ENCODE measurements around the gene PPP1R3G.

Gene PPP1R3G

GRCh38 chr6:5130135-5130866, 45.2 kb downstream of the PPP1R3G start:
- H3K27ac ChIP-seq, result no peak overlapping the region
- TF ChIP-seq ZFX (IDR thresholded peaks at IDR 0.05) (no peak), CTCF (conservative IDR thresholded peaks at IDR 0.05) (no peak)

- TF ChIP-seq CTCF (conservative IDR thresholded peaks at IDR 0.05) (no peak), ZFX (IDR thresholded peaks at IDR 0.05) (no peak)
- H3K27ac ChIP-seq, result no peak overlapping the region
These were observed 47.6 kb downstream of the PPP1R3G start for GRCh38 chr6:5132731-5133130.

GRCh38 chr6:5133943-5134342, 48.8 kb downstream of the PPP1R3G start:
- H3K27ac ChIP-seq, result no peak overlapping the region
- TF ChIP-seq ZFX (IDR thresholded peaks at IDR 0.05), result no peak
- TF ChIP-seq CTCF (conservative IDR thresholded peaks at IDR 0.05), result no peak

- TF ChIP-seq CTCF (conservative IDR thresholded peaks at IDR 0.05) (peak; percentile 71), ZFX (IDR thresholded peaks at IDR 0.05) (no peak)
- no peak overlapping the region for H3K27ac ChIP-seq
These were observed 50.7 kb downstream of the PPP1R3G start for GRCh38 chr6:5135788-5136376.

- TF ChIP-seq ZFX (IDR thresholded peaks at IDR 0.05) (no peak), CTCF (conservative IDR thresholded peaks at IDR 0.05) (no peak)
- H3K27ac ChIP-seq, result no peak overlapping the region
These were observed 51.7 kb downstream of the PPP1R3G start for GRCh38 chr6:5136851-5137250.

Data from C4-2B (cell line).